KBM-7 (cell line): ENCODE data around the gene RNASE3.
"Not testable (repeated sequence)": the region's sequence is repeated elsewhere in the genome, so short reads cannot be mapped to it uniquely, and the experiment has no call there.

Source experiments
- DNase-seq: peaks from one replicate; pipeline ENCODE4 v3.0.0-alpha.2; 2015
- in situ Hi-C: fragments of 300-500 bp; cut with MboI; formaldehyde crosslinking; loops from 2 replicates; pipeline ENCODE4 v1.14.3; 2020; ENCODE audit warnings: low sequenced_read_pairs, low pct_unique_long_range_greater_than_20kb, mixed read lengths

The RNASE3 gene

DNA sequence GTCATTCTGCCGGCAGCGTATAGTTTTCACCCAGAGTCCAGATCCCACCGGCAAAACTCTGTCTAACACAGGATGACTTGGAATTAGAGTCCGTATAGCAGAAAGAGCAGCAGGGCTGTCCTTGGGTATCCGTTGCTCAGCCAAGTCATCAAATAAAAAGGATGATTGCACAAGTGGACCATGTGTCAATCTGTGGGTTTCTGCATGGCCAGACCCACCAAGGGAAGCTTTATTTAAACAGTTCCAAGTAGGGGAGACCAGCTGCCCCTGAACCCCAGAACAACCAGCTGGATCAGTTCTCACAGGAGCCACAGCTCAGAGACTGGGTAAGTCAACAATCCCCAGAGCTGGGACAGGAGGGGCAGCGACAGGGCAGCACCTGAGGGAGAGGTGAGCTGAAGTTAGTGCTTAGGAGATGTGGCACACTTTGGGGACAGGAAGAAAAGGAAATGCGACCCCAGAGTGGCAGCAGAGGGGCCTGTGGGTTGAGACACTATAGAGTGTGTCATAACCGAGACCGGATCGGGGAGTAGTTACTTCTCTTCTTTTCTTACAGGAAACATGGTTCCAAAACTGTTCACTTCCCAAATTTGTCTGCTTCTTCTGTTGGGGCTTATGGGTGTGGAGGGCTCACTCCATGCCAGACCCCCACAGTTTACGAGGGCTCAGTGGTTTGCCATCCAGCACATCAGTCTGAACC is at the start of gene RNASE3:
RNASE3 (plus strand) TSS at position 260 of the 700 bp plus-strand sequence; CDS start at position 562, 302 bp downstream.
- DNase-seq, result peak; percentile 19

GRCh38 chr14:20846560-20846959 is 44.6 kb upstream of the RNASE3 start:
- DNase-seq, result no peak
- in situ Hi-C loops, result no loop called here

More for the DNA sequence above, at the start of gene RNASE3:
- in situ Hi-C loops, result not testable (repeated sequence)

DNA sequence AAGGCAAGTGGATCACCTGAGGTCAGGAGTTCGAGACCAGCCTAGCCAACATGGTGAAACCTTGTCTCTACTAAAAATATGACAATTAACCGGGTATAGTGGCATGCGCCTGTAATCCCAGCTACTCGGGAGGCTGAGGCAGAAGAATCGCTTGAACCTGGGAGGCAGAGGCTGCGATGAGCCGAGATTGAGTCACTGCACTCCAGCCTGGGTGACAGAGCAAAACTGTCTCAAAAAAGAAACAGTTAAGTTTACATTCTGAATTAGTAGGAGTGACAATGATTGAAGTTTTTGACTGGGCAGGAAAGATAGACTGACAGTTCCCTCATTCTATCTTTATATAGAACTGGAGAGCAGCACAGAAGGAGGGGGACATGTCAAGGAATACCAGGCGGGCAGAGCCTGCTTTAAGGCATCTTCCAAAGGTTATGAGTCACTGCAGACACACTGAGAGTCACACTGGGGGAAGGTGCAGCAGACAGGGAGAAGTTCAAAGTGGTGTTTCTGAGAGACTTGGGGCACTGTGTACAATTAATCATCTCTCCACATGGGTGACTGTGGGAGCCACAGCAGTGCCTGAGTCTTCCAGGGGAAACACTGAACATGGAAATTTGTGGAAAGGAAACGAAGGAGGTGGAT is 42.8 kb upstream of the RNASE3 start:
- in situ Hi-C loops, result no loop called here
- no peak for DNase-seq

DNA sequence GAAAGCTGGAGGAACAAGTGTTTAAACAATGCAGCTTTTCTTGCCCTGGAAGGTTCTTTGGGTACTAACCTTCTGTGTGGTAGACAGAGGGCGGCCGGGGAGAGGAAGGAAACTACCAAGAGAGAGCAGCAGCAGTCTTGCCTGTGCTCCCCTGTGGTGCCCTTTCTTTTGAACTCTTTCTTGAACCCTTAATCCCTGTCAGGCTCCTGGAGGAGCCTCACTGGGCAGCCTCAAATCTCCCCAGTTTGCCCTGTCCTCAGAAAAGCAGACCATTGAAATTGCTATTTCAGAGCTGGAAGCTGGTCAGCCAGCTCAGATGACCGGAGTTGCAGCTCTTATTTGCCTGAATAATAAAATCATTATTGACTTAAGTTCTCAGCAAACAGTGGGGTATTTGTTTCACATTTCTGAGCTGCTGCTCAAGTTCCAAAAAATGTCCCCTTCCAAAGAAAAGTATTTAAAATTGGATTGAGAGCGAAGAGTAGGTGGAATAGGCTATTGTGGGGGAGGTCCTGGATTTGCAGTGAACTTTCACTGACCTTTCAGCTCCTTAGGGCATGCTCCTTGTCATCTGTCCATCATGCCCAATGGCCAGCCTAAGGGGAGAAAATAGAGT is 42.1 kb upstream of the RNASE3 start:
- in situ Hi-C loops, result no loop called here
- DNase-seq, result no peak

GRCh38 chr14:20853042-20853441 is 38.1 kb upstream of the RNASE3 start:
- in situ Hi-C loops, result no loop called here
- DNase-seq, result no peak

- peak; percentile 77 for DNase-seq
- in situ Hi-C loops, result no loop called here
Measured at GRCh38 chr14:20855652-20856291, 35.4 kb upstream of the RNASE3 start.

GRCh38 chr14:20857207-20857606 is 34.0 kb upstream of the RNASE3 start:
- in situ Hi-C loops, result no loop called here

GRCh38 chr14:20857630-20858261 is 33.4 kb upstream of the RNASE3 start:
- in situ Hi-C loops, result no loop called here
- DNase-seq, result peak; percentile 77

More at GRCh38 chr14:20857207-20857606, 34.0 kb upstream of the RNASE3 start:
- no peak for DNase-seq

- in situ Hi-C loops, result no loop called here
- no peak for DNase-seq
Measured at GRCh38 chr14:20866194-20866593, 25.0 kb upstream of the RNASE3 start.

DNA sequence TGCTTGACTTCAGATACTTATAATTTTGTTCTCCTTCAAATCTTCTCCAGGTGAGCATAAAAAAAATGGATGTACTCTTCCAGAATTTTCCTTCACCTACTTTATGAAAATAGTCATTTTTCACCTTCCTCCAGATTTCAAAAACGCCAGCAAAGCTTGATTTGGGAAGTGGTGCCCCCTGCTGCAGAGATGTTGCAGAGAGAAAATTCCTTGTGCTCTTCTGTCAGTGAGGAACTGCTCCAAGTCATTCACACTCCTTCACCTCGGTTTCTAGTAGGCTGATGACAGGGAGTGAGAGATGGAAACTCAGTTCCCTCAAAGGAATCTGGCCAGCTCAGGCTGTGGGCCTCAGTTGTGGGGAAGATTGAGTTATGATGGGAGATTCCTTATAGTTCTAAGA is 24.2 kb upstream of the RNASE3 start:
- peak; percentile 39 for DNase-seq
- in situ Hi-C loops, result no loop called here

GRCh38 chr14:20873370-20874177 is 17.6 kb upstream of the RNASE3 start:
- in situ Hi-C loops, result no loop called here
- peak; percentile 91 for DNase-seq

GRCh38 chr14:20877016-20877415 is 14.2 kb upstream of the RNASE3 start:
- in situ Hi-C loops, result no loop called here
- no peak for DNase-seq

DNA sequence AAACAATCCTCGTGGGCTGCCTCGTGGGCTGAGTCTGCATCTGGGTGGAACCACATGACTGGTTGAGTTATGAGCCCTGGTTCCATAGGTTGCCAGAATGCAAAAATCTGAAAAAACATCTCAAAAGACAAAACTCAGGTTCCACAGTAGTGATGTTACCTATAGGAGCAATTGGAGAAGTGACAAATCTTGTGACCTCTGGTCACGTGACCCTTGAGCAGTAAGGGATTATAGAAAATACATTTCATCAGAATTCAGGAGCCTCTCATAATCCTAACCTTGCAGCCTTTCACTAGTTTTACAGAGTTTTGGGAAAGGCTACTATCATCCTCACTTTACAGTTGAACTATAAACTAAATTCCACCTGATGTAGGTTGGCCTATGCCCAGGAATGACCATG is 12.5 kb upstream of the RNASE3 start:
- in situ Hi-C loops, result no loop called here

GRCh38 chr14:20881229-20881628 is 10.0 kb upstream of the RNASE3 start:
- in situ Hi-C loops, result not testable (repeated sequence)
- peak; percentile 56 for DNase-seq

More for the DNA sequence above, 12.5 kb upstream of the RNASE3 start:
- no peak for DNase-seq

DNA sequence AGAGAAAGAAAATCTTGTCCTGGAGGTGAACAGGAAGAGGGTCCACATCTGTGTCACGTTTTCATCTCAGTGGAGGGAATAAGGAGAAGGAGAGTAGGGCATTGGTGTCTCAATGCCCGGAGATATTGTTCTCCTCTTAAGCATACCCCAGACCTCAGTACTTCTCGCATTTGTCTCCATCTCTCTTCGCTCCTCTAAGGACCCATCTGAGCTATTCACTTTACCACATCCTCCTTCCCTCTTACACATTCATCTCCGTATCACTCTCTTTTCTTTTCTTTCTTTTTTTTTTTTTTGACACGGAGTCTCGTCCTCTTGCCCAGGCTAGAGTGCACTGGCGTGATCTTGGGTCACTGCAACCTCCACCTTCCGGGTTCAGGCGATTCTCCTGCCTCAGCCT is 8.4 kb upstream of the RNASE3 start:
- in situ Hi-C loops, DNase-seq: not testable (repeated sequence)

- in situ Hi-C loops, DNase-seq: not testable (repeated sequence)
Measured at GRCh38 chr14:20888411-20888810, 2.8 kb upstream of the RNASE3 start.

GRCh38 chr14:20895322-20895721 is 4.1 kb downstream of the RNASE3 start:
- in situ Hi-C loops, DNase-seq: not testable (repeated sequence)

GRCh38 chr14:20904393-20905029 is 13.3 kb downstream of the RNASE3 start:
- DNase-seq, result peak; percentile 18
- in situ Hi-C loops, result no loop called here
